GM10266 (cell line): ENCODE results near the gene ABCA5.

ENCODE experiments used
- DNase-seq: peaks from one replicate; pipeline ENCODE4 v3.0.0; 2012; ENCODE audit errors: extremely low spot score
- TF ChIP-seq, protein P1 (sequence below): IDR thresholded peaks from 2 replicates; pipeline ENCODE4 v1.5.1; 2012; ENCODE audit warnings: mild to moderate bottlenecking, low read depth; ENCODE audit not compliant: control insufficient read depth, insufficient read depth; ENCODE audit errors: missing control alignments

ABCA5 gene

DNA sequence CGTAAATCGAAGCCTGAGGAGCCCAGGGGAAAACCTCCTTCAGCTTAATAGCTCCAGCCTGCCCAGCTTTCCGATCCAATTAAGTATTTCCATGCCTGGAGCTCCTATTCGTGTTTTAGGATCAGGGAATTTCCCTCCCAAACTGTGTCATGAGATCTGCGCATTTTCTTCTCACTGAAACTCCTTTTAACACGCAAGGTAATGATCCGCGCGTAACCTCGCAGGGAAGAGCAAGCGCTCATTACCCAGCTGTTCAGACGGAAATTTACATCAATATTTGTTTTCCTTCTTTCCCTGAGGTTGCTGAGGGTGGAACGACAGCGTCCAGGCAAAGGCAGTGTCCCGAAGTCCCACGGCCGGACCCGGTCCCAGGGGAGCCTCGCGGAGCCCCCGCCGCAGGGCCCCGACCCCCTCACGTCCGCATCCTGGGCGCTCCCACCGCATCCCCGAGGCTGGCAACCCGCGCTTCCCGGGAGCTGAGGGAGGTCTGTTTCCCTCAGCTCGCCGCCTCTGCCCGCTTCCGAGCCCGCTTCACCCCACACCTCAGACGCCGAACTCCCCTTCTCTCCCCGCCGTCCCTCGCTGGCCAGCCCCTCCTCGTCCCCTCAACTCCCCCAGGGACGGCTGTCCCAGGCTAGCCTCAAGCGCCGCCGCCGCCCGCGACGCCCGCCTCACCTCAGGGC lies 415 bp downstream of the ABCA5 start:
- DNase-seq: peak; percentile 25
- TF ChIP-seq, protein P1, sequence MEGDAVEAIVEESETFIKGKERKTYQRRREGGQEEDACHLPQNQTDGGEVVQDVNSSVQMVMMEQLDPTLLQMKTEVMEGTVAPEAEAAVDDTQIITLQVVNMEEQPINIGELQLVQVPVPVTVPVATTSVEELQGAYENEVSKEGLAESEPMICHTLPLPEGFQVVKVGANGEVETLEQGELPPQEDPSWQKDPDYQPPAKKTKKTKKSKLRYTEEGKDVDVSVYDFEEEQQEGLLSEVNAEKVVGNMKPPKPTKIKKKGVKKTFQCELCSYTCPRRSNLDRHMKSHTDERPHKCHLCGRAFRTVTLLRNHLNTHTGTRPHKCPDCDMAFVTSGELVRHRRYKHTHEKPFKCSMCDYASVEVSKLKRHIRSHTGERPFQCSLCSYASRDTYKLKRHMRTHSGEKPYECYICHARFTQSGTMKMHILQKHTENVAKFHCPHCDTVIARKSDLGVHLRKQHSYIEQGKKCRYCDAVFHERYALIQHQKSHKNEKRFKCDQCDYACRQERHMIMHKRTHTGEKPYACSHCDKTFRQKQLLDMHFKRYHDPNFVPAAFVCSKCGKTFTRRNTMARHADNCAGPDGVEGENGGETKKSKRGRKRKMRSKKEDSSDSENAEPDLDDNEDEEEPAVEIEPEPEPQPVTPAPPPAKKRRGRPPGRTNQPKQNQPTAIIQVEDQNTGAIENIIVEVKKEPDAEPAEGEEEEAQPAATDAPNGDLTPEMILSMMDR: no peak

DNA sequence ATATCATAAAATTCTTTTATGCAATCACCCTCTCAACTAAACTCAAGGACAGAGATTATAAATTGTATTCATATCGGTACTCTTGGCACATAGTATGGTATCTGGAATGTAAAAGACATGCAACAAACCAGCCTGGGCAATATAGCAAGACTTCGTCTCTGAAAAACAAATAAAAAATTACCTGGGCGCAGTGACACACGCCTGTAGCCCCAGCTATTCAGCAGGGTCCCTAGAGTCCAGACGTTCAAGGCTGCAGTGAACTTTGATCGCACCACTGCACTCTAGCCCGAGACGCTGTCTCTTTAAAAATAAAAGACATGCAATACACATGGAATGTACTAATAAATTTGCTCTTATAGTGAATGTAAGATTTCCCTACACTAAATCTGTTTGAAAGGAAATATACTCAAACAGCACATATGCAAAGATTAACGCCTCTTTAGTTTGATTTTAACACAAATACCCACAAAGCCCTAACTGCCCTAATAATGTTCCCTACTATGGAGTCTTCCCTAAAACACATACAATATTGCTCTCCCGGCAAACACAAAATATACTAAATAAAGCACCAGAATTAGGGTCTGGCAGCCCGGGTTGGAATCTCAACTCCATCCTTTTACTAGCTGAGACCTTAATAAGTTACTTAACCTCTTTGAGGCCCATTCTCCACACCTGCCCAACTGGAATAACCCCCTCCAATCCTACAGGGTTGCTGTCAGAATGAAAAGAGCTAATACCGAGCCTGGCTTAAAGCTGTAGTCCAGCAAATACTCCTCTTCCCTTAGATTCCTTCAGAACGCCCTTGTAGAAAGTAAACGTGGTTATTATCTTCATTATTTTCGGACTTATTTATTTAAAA lies 1.2 kb downstream of the ABCA5 start:
- DNase-seq: no peak
- TF ChIP-seq, protein P1: no peak

GRCh38 chr17:69323806-69324205 lies 3.1 kb downstream of the ABCA5 start:
- TF ChIP-seq, protein P1: no peak
- no peak for DNase-seq

DNA sequence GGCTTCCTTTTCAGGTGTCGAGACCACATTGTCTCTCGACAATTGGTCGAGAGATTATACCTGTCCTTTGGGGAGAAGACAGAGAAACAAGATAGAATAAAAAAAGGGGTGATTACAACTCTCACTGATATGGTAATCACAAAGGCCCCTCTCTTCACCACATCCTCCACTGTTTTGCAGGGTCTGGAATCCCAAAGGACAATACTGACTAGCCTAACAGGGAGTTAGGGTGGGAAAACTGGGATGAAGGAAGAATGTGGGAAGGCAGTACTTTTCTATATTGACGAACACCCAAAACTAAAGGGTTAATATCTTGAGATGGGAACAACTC lies 6.1 kb downstream of the ABCA5 start:
- TF ChIP-seq, protein P1: no peak
- DNase-seq: no peak

DNA sequence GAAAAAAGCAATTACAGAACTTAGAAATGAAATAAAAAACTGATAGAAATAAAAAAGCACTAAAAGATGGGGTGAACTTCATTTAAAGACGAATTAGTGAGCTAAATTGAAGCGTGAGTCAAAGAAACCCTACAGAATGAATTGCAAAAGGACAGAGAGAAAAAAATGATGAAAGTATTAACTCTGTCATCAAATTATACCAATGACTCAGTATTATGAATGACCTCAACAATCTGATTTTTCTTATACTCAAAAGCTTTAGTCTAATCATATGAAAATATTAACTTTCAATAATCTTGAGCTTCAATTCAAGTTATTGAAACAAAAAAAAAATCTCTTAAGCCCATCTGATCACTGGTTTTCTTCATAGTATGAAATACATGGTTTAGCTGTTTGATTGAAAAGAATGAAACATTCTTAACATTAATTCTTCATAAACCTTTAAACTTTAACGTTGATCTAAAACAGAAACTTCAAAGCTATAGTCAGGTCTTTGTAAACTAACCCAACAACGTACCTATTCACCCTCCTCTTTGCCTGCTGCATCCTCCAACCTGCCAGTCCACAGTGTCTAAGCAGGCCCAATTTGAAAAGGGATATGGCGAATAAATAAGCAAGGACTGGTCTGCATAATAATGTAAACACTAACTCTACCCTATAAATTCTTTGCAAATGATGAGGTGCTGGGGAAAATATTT lies 6.6 kb downstream of the ABCA5 start:
- TF ChIP-seq, protein P1: no peak
- no peak for DNase-seq

- no peak for DNase-seq
- TF ChIP-seq, protein P1: no peak
These were observed 9.3 kb downstream of the ABCA5 start for GRCh38 chr17:69317625-69318024.
